ENCODE results near the gene AKT1S1. TPM values are rescaled to one million over a fixed set of nuclear protein-coding genes. Genes with fewer than 3 reads are reported as not detected.

AKT1S1 gene
- total RNA-seq, 1 donor from 2014 or later = 59.7 TPM

DNA sequence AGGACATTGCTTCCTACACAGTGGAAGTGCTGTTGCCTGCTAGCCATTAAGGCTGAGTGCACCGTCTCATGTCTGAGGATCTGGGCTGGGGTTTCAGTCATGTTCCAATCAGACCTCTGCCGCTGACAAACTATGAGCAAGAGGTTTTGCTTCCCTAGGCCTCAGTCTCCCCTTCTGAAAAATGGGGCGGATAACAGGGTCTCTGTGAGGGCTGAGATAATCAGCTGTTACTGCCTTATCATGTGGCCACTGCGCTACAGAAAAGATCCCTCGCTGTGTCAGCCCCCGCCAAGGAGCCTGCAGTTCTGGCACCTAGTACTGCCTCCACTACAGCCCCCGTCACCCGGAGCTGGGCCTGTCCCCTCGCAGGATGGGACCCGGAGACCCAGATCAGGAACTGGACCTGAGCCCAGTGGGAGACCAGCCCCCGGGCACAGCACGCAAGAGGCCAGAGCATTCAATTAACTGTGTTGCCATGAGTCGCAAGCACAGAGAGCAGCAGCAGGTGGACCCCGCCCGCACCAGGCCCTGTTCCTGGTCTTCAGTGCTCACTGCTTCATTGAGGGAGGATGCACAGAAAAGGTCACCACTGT, 6.8 kb downstream of the AKT1S1 start:
- Mint-ChIP-seq H3K36me3 (ENCODE audit: unreplicated experiment) (peaks cover 4% of the 10 kb centered on the region), H3K9me3 (ENCODE audit: unreplicated experiment) (no peaks in the 10 kb centered on the region), H3K27ac (ENCODE audit: unreplicated experiment) (no peak overlapping the region), H3K4me3 (ENCODE audit: unreplicated experiment) (no peak overlapping the region), H3K27me3 (ENCODE audit: unreplicated experiment) (no peaks in the 10 kb centered on the region), H3K4me1 (ENCODE audit: unreplicated experiment) (peaks cover 37% of the 10 kb centered on the region)
- TF ChIP-seq, protein P1, sequence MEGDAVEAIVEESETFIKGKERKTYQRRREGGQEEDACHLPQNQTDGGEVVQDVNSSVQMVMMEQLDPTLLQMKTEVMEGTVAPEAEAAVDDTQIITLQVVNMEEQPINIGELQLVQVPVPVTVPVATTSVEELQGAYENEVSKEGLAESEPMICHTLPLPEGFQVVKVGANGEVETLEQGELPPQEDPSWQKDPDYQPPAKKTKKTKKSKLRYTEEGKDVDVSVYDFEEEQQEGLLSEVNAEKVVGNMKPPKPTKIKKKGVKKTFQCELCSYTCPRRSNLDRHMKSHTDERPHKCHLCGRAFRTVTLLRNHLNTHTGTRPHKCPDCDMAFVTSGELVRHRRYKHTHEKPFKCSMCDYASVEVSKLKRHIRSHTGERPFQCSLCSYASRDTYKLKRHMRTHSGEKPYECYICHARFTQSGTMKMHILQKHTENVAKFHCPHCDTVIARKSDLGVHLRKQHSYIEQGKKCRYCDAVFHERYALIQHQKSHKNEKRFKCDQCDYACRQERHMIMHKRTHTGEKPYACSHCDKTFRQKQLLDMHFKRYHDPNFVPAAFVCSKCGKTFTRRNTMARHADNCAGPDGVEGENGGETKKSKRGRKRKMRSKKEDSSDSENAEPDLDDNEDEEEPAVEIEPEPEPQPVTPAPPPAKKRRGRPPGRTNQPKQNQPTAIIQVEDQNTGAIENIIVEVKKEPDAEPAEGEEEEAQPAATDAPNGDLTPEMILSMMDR (IDR thresholded peaks at IDR 0.05) = no peak
- no peak for DNase-seq (ENCODE audit: extremely low spot score, unreplicated experiment)

DNA sequence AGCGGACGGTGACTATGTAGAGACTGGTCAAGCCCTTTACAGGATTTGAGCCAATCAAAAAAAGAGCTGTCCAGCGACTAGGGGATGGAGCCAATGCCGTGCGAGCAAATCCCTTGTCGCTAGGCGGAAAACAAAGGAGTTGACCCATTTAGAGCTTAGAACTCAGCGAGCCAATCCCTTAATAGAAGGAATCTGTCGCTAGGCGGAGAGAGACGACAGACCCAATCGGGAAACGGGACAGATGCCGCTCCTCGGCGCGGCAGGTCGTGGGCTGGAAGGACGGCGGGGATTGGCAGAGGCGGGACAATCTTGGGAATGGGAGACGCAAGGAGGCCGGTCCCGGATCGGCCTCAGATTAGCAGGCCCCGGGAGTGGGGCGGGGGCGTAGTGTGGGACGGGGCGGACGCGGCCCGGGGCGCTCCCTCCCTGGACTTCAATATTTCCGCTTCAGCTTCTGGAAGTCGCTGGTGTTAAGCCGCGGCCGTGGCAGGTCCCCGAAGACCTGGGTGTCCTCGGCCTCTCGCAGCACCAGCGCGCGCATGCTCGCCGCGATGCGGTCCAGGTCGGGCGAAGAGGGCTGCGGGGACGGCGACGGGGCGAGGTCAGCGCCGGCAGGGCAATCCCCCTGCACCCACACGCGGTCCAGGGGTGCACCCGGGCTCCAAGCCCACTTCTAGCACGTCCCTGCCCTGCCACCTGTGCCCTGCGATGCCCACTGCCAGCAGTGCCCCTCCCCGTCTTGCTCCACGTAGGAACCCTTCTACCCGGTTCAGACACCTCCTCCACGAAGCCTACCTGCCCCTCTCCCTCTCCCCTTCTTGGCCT, 7.5 kb downstream of the AKT1S1 start:
- peak; percentile 99 for DNase-seq (ENCODE audit: extremely low spot score, unreplicated experiment)
- TF ChIP-seq, protein P1 (IDR thresholded peaks at IDR 0.05) = no peak
- H3K36me3 Mint-ChIP-seq (ENCODE audit: unreplicated experiment) = peaks cover 7% of the 10 kb centered on the region
- no peak overlapping the region for H3K27ac Mint-ChIP-seq (ENCODE audit: unreplicated experiment)
- H3K27me3 Mint-ChIP-seq (ENCODE audit: unreplicated experiment) = no peaks in the 10 kb centered on the region
- H3K4me1 Mint-ChIP-seq (ENCODE audit: unreplicated experiment) = peaks cover 36% of the 10 kb centered on the region
- H3K9me3 Mint-ChIP-seq (ENCODE audit: unreplicated experiment) = no peaks in the 10 kb centered on the region
- H3K4me3 Mint-ChIP-seq (ENCODE audit: unreplicated experiment) = no peak overlapping the region

DNA sequence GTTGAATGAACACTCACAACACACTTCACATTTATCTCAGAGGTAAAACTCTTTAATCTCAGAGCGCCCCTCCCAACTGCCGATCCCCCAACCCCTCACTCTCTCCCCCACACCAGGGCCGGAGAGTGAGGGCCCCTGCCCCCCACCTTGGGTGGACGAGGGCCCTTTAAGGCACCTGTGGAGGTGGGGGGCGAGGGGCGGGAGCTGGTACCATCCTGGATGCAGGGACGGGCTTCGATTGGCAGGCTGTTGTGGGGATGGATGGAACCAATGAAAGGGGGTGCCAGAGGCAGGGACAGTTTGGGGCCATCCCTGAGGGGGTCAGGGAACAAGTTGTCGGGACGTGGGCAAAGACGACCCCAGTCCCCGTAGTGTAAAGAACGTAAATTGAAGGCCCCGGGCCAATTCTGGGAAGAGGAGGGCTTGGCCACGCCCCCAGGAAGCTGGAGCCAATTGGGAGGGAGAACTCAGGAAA, 8.1 kb downstream of the AKT1S1 start:
- TF ChIP-seq, protein P1 (IDR thresholded peaks at IDR 0.05) = no peak
- DNase-seq (ENCODE audit: extremely low spot score, unreplicated experiment) = no peak
- no peaks in the 10 kb centered on the region for H3K27me3 Mint-ChIP-seq (ENCODE audit: unreplicated experiment)
- peaks cover 7% of the 10 kb centered on the region for H3K36me3 Mint-ChIP-seq (ENCODE audit: unreplicated experiment)
- H3K4me1 Mint-ChIP-seq (ENCODE audit: unreplicated experiment) = peaks cover 36% of the 10 kb centered on the region
- H3K27ac Mint-ChIP-seq (ENCODE audit: unreplicated experiment) = no peak overlapping the region
- no peaks in the 10 kb centered on the region for H3K9me3 Mint-ChIP-seq (ENCODE audit: unreplicated experiment)
- no peak overlapping the region for H3K4me3 Mint-ChIP-seq (ENCODE audit: unreplicated experiment)

DNA sequence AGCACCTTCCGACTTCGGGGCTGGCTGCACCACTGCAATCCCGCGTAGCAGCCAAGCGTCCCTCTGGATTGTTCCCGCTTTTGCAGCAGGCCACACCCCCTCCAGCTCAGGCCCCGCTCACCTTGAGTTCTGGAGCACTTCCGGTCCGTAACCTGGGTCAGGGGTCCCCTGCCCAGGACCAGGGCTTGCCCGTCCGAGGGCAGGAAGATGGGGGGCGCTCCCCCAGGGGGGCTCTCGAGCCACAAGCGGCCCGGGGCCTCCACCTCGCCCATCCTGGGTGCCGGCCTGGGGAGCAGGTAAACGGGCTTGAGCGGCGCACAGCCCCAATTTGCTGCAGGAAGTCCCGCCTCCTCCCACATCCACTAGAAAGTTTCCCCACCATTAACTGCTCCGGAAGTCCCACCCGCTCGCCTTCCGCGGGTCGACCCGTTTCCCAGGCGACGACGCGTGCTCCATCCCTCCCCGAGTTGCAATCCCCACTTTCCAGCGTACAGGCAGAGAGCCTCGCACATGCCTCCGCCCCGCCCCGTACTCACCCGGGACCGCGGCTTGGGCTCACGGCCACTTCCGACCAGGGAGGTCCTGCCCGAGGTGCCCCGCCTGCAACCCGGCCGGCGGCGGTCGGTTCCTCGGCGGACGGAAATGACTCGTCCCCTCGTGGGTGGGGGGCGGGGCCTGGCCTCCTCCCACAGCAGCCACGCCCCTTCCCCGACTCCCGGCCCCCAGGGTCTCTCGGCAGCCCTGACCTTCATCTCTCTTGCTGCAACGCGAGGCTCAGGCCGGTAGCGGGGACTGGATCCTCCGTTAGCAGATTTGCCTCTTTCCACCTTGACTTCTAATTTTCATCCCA, 10.0 kb downstream of the AKT1S1 start, which contains the start of gene PNKP:
TSS of gene PNKP (minus strand) at position 644 of the 850 bp plus-strand sequence. CDS start at position 272, 372 bp downstream.
- H3K4me1 Mint-ChIP-seq (ENCODE audit: unreplicated experiment) = peaks cover 39% of the 10 kb centered on the region
- no peaks in the 10 kb centered on the region for H3K27me3 Mint-ChIP-seq (ENCODE audit: unreplicated experiment)
- DNase-seq (ENCODE audit: extremely low spot score, unreplicated experiment) = peak; percentile 96
- H3K4me3 Mint-ChIP-seq (ENCODE audit: unreplicated experiment) = peak within 1 kb of the TSS; percentile 96
- H3K27ac Mint-ChIP-seq (ENCODE audit: unreplicated experiment) = no peak within 1 kb of the TSS
- no peaks in the 10 kb centered on the region for H3K9me3 Mint-ChIP-seq (ENCODE audit: unreplicated experiment)
- H3K36me3 Mint-ChIP-seq (ENCODE audit: unreplicated experiment) = peaks cover 14% of the 10 kb centered on the region
- TF ChIP-seq, protein P1 (IDR thresholded peaks at IDR 0.05) = no peak
